ENCODE measurements around the gene GPR156. TPM values are rescaled to one million over a fixed set of nuclear protein-coding genes. Genes with fewer than 3 reads are reported as not detected.

Gene GPR156
- total and polyA plus RNA-seq, 5 donors from 2014 or later, result 0.42 TPM; not detected in 4

GRCh38 chr3:120286465-120286864 is 1.4 kb upstream of the GPR156 start:
- Mint-ChIP-seq H3K9me3 (peaks cover 0 to 7% (median 2%) of the 10 kb centered on the region in 7 donors), H3K4me1 (peaks cover 0 to 5% (median 3%) of the 10 kb centered on the region in 4 donors), H3K36me3 (no peaks in the 10 kb centered on the region), H3K27me3 (peaks cover 61% of the 10 kb centered on the region), H3K4me3 (no peak overlapping the region), H3K27ac (no peak overlapping the region)
- Histone ChIP-seq H3K4me1 (ENCODE audit: control insufficient read depth, insufficient read depth, low read length, poor library complexity, severe bottlenecking) (peaks cover 10% of the 10 kb centered on the region), H3K36me3 (ENCODE audit: control insufficient read depth, insufficient read depth, low read length) (no peaks in the 10 kb centered on the region), H3K27me3 (ENCODE audit: control insufficient read depth, insufficient read depth, low read length) (peaks cover 16% of the 10 kb centered on the region), H3K27ac (ENCODE audit: insufficient read depth, low read length, poor library complexity, severe bottlenecking) (no peak overlapping the region), H3K4me3 (ENCODE audit: low read depth, low read length) (no peak overlapping the region), H3K9me3 (ENCODE audit: control insufficient read depth in 2 of 2, low read length in 2 of 2) (no peaks in the 10 kb centered on the region)
- no peak for ATAC-seq (ENCODE audit: low read depth in 2 of 2)
- no peak for DNase-seq

GRCh38 chr3:120285508-120285841 is 453 bp upstream of the GPR156 start:
- H3K9me3 Mint-ChIP-seq, result peaks cover 0 to 5% (median 0%) of the 10 kb centered on the region in 7 donors
- Histone ChIP-seq H3K4me3 (ENCODE audit: low read depth, low read length) (no peak overlapping the region), H3K36me3 (ENCODE audit: control insufficient read depth, insufficient read depth, low read length) (no peaks in the 10 kb centered on the region), H3K4me1 (ENCODE audit: control insufficient read depth, insufficient read depth, low read length, poor library complexity, severe bottlenecking) (peaks cover 10% of the 10 kb centered on the region), H3K27me3 (ENCODE audit: control insufficient read depth, insufficient read depth, low read length) (peaks cover 16% of the 10 kb centered on the region), H3K27ac (ENCODE audit: insufficient read depth, low read length, poor library complexity, severe bottlenecking) (no peak overlapping the region), H3K9me3 (ENCODE audit: control insufficient read depth in 2 of 2, low read length in 2 of 2) (no peaks in the 10 kb centered on the region)
- H3K4me3 Mint-ChIP-seq, result no peak overlapping the region
- DNase-seq, result no peak
- H3K27ac Mint-ChIP-seq, result no peak overlapping the region
- H3K27me3 Mint-ChIP-seq, result peaks cover 69% of the 10 kb centered on the region
- ATAC-seq (ENCODE audit: low read depth in 2 of 2), result no peak
- H3K36me3 Mint-ChIP-seq, result no peaks in the 10 kb centered on the region
- peaks cover 0 to 5% (median 3%) of the 10 kb centered on the region in 4 donors for H3K4me1 Mint-ChIP-seq

- ATAC-seq (ENCODE audit: low read depth in 2 of 2), result no peak
- Histone ChIP-seq H3K27ac (ENCODE audit: insufficient read depth, low read length, poor library complexity, severe bottlenecking) (no peak overlapping the region), H3K27me3 (ENCODE audit: control insufficient read depth, insufficient read depth, low read length) (peaks cover 19% of the 10 kb centered on the region), H3K36me3 (ENCODE audit: control insufficient read depth, insufficient read depth, low read length) (no peaks in the 10 kb centered on the region), H3K4me3 (ENCODE audit: low read depth, low read length) (no peak overlapping the region), H3K9me3 (ENCODE audit: control insufficient read depth in 2 of 2, low read length in 2 of 2) (no peaks in the 10 kb centered on the region), H3K4me1 (ENCODE audit: control insufficient read depth, insufficient read depth, low read length, poor library complexity, severe bottlenecking) (peaks cover 10% of the 10 kb centered on the region)
- no peaks in the 10 kb centered on the region for H3K36me3 Mint-ChIP-seq
- H3K4me3 Mint-ChIP-seq, result peak overlapping the region in 1 of 4 donors; percentile 7
- H3K27ac Mint-ChIP-seq, result no peak overlapping the region
- H3K27me3 Mint-ChIP-seq, result peaks cover 77% of the 10 kb centered on the region
- DNase-seq, result no peak
- peaks cover 0 to 1% (median 0%) of the 10 kb centered on the region in 7 donors for H3K9me3 Mint-ChIP-seq
- peaks cover 0 to 5% (median 3%) of the 10 kb centered on the region in 4 donors for H3K4me1 Mint-ChIP-seq
Measured at GRCh38 chr3:120281261-120281660, 3.8 kb downstream of the GPR156 start.

- H3K9me3 ChIP-seq (ENCODE audit: control insufficient read depth in 2 of 2, low read length in 2 of 2), result no peaks in the 10 kb centered on the region
- Mint-ChIP-seq H3K36me3 (no peaks in the 10 kb centered on the region), H3K27me3 (peaks cover 72% of the 10 kb centered on the region), H3K27ac (no peak overlapping the region), H3K9me3 (peaks cover 0 to 1% (median 0%) of the 10 kb centered on the region in 7 donors), H3K4me3 (no peak overlapping the region), H3K4me1 (peaks cover 0 to 5% (median 3%) of the 10 kb centered on the region in 4 donors)
- H3K27ac ChIP-seq (ENCODE audit: insufficient read depth, low read length, poor library complexity, severe bottlenecking), result no peak overlapping the region
- H3K27me3 ChIP-seq (ENCODE audit: control insufficient read depth, insufficient read depth, low read length), result peaks cover 23% of the 10 kb centered on the region
- no peaks in the 10 kb centered on the region for H3K36me3 ChIP-seq (ENCODE audit: control insufficient read depth, insufficient read depth, low read length)
- H3K4me3 ChIP-seq (ENCODE audit: low read depth, low read length), result no peak overlapping the region
- no peak for ATAC-seq (ENCODE audit: low read depth in 2 of 2)
- peaks cover 10% of the 10 kb centered on the region for H3K4me1 ChIP-seq (ENCODE audit: control insufficient read depth, insufficient read depth, low read length, poor library complexity, severe bottlenecking)
- no peak for DNase-seq
Measured at GRCh38 chr3:120280566-120280965, 4.5 kb downstream of the GPR156 start.

GRCh38 chr3:120280026-120280425 is 5.0 kb downstream of the GPR156 start:
- Histone ChIP-seq H3K4me1 (ENCODE audit: control insufficient read depth, insufficient read depth, low read length, poor library complexity, severe bottlenecking) (peaks cover 6% of the 10 kb centered on the region), H3K4me3 (ENCODE audit: low read depth, low read length) (no peak overlapping the region), H3K9me3 (ENCODE audit: control insufficient read depth in 2 of 2, low read length in 2 of 2) (no peaks in the 10 kb centered on the region), H3K27ac (ENCODE audit: insufficient read depth, low read length, poor library complexity, severe bottlenecking) (no peak overlapping the region), H3K36me3 (ENCODE audit: control insufficient read depth, insufficient read depth, low read length) (no peaks in the 10 kb centered on the region), H3K27me3 (ENCODE audit: control insufficient read depth, insufficient read depth, low read length) (peaks cover 25% of the 10 kb centered on the region)
- DNase-seq, result no peak
- ATAC-seq (ENCODE audit: low read depth in 2 of 2), result no peak
- Mint-ChIP-seq H3K9me3 (peaks cover 0 to 1% (median 0%) of the 10 kb centered on the region in 7 donors), H3K27me3 (peaks cover 70% of the 10 kb centered on the region), H3K27ac (no peak overlapping the region), H3K36me3 (no peaks in the 10 kb centered on the region), H3K4me3 (no peak overlapping the region), H3K4me1 (peaks cover 0 to 5% (median 3%) of the 10 kb centered on the region in 4 donors)

- H3K27me3 Mint-ChIP-seq, result peaks cover 38% of the 10 kb centered on the region
- no peak overlapping the region for H3K4me3 Mint-ChIP-seq
- ATAC-seq (ENCODE audit: low read depth in 2 of 2), result no peak
Measured at GRCh38 chr3:120276767-120277166, 8.3 kb downstream of the GPR156 start.

GRCh38 chr3:120275618-120276017 is 9.4 kb downstream of the GPR156 start:
- Histone ChIP-seq H3K27ac (ENCODE audit: insufficient read depth, low read length, poor library complexity, severe bottlenecking) (no peak overlapping the region), H3K27me3 (ENCODE audit: control insufficient read depth, insufficient read depth, low read length) (peaks cover 9% of the 10 kb centered on the region), H3K4me3 (ENCODE audit: low read depth, low read length) (no peak overlapping the region), H3K36me3 (ENCODE audit: control insufficient read depth, insufficient read depth, low read length) (no peaks in the 10 kb centered on the region), H3K9me3 (ENCODE audit: control insufficient read depth in 2 of 2, low read length in 2 of 2) (no peaks in the 10 kb centered on the region), H3K4me1 (ENCODE audit: control insufficient read depth, insufficient read depth, low read length, poor library complexity, severe bottlenecking) (no peaks in the 10 kb centered on the region)
- no peak overlapping the region for H3K27ac Mint-ChIP-seq
- no peak for DNase-seq
- no peaks in the 10 kb centered on the region for H3K36me3 Mint-ChIP-seq
- peaks cover 31% of the 10 kb centered on the region for H3K27me3 Mint-ChIP-seq
- no peak overlapping the region for H3K4me3 Mint-ChIP-seq
- no peak for ATAC-seq (ENCODE audit: low read depth in 2 of 2)
- H3K4me1 Mint-ChIP-seq, result no peaks in the 10 kb centered on the region
- peaks cover 0 to 1% (median 0%) of the 10 kb centered on the region in 7 donors for H3K9me3 Mint-ChIP-seq

More at GRCh38 chr3:120276767-120277166, 8.3 kb downstream of the GPR156 start:
- Histone ChIP-seq H3K27ac (ENCODE audit: insufficient read depth, low read length, poor library complexity, severe bottlenecking) (no peak overlapping the region), H3K27me3 (ENCODE audit: control insufficient read depth, insufficient read depth, low read length) (peaks cover 9% of the 10 kb centered on the region), H3K4me3 (ENCODE audit: low read depth, low read length) (no peak overlapping the region), H3K9me3 (ENCODE audit: control insufficient read depth in 2 of 2, low read length in 2 of 2) (no peaks in the 10 kb centered on the region), H3K4me1 (ENCODE audit: control insufficient read depth, insufficient read depth, low read length, poor library complexity, severe bottlenecking) (no peaks in the 10 kb centered on the region), H3K36me3 (ENCODE audit: control insufficient read depth, insufficient read depth, low read length) (no peaks in the 10 kb centered on the region)
- Mint-ChIP-seq H3K4me1 (no peaks in the 10 kb centered on the region), H3K27ac (no peak overlapping the region), H3K9me3 (peaks cover 0 to 1% (median 0%) of the 10 kb centered on the region in 7 donors), H3K36me3 (no peaks in the 10 kb centered on the region)
- DNase-seq, result no peak

- Histone ChIP-seq H3K4me1 (ENCODE audit: control insufficient read depth, insufficient read depth, low read length, poor library complexity, severe bottlenecking) (no peaks in the 10 kb centered on the region), H3K27ac (ENCODE audit: insufficient read depth, low read length, poor library complexity, severe bottlenecking) (no peak overlapping the region), H3K9me3 (ENCODE audit: control insufficient read depth in 2 of 2, low read length in 2 of 2) (no peaks in the 10 kb centered on the region), H3K27me3 (ENCODE audit: control insufficient read depth, insufficient read depth, low read length) (peaks cover 6% of the 10 kb centered on the region), H3K4me3 (ENCODE audit: low read depth, low read length) (no peak overlapping the region), H3K36me3 (ENCODE audit: control insufficient read depth, insufficient read depth, low read length) (no peaks in the 10 kb centered on the region)
- peaks cover 0 to 1% (median 0%) of the 10 kb centered on the region in 7 donors for H3K9me3 Mint-ChIP-seq
- H3K27ac Mint-ChIP-seq, result no peak overlapping the region
- no peak for DNase-seq
- H3K4me1 Mint-ChIP-seq, result no peaks in the 10 kb centered on the region
- no peaks in the 10 kb centered on the region for H3K36me3 Mint-ChIP-seq
- H3K4me3 Mint-ChIP-seq, result no peak overlapping the region
- no peak for ATAC-seq (ENCODE audit: low read depth in 2 of 2)
- H3K27me3 Mint-ChIP-seq, result peaks cover 33% of the 10 kb centered on the region
Measured at GRCh38 chr3:120274739-120275167, 10.3 kb downstream of the GPR156 start.

All from CD4-positive, CD25-positive, alpha-beta regulatory T cell (primary cell).